Islet of Langerhans (tissue), 1 donor: Measurements from ENCODE around the gene RBCK1.
"Not testable (repeated sequence)": the region's sequence is repeated elsewhere in the genome, so short reads cannot be mapped to it uniquely, and the experiment has no call there.

Source experiments
- FAIRE-seq: peaks from one replicate; lab custom pipeline; 2011; peaks lifted over from hg19 to GRCh38; lab: Jason Lieb, UNC

Gene RBCK1

GRCh38 chr20:376089-376488 lies 32.0 kb upstream of the RBCK1 start:
- no peak for FAIRE-seq

GRCh38 chr20:376750-377149 lies 31.3 kb upstream of the RBCK1 start:
- FAIRE-seq = no peak

- FAIRE-seq = not testable (repeated sequence)
These were observed 30.5 kb upstream of the RBCK1 start for GRCh38 chr20:377578-377977.

- FAIRE-seq = no peak
These were observed 29.1 kb upstream of the RBCK1 start for GRCh38 chr20:378961-379336.

- FAIRE-seq = no peak
These were observed 27.1 kb upstream of the RBCK1 start for GRCh38 chr20:380763-381580.

- no peak for FAIRE-seq
These were observed 26.4 kb upstream of the RBCK1 start for GRCh38 chr20:381581-382290.

- FAIRE-seq = no peak
These were observed 25.6 kb upstream of the RBCK1 start for GRCh38 chr20:382291-383115.

GRCh38 chr20:383889-384288 lies 24.2 kb upstream of the RBCK1 start:
- no peak for FAIRE-seq

- FAIRE-seq = no peak
These were observed 23.4 kb upstream of the RBCK1 start for GRCh38 chr20:384723-385122.

GRCh38 chr20:385448-385847 lies 22.7 kb upstream of the RBCK1 start:
- no peak for FAIRE-seq

- FAIRE-seq = not testable (repeated sequence)
These were observed 21.5 kb upstream of the RBCK1 start for GRCh38 chr20:386634-387033.

GRCh38 chr20:387520-387919 lies 20.6 kb upstream of the RBCK1 start:
- no peak for FAIRE-seq

GRCh38 chr20:388034-388994 lies 19.8 kb upstream of the RBCK1 start:
- no peak for FAIRE-seq

- no peak for FAIRE-seq
These were observed 18.9 kb upstream of the RBCK1 start for GRCh38 chr20:389220-389619.

- no peak for FAIRE-seq
These were observed 16.9 kb upstream of the RBCK1 start for GRCh38 chr20:391041-391711.

GRCh38 chr20:393296-393695 lies 14.8 kb upstream of the RBCK1 start:
- not testable (repeated sequence) for FAIRE-seq

- FAIRE-seq = no peak
These were observed 11.9 kb upstream of the RBCK1 start for GRCh38 chr20:396252-396618.

- no peak for FAIRE-seq
These were observed 11.3 kb upstream of the RBCK1 start for GRCh38 chr20:396619-397431.

GRCh38 chr20:397432-398237 lies 10.5 kb upstream of the RBCK1 start:
- no peak for FAIRE-seq
